Sigmoid colon (tissue), 7 donors: Measurements from ENCODE around the gene TTYH1. TPM values are rescaled to one million over a fixed set of nuclear protein-coding genes. Genes with fewer than 3 reads are reported as not detected.

Source experiments
- DNase-seq: peaks from one replicate; pipeline ENCODE4 v3.0.0-alpha.2; 2019
- H3K27ac ChIP-seq, 4 donors: fragments of 200-600 bp; sonication (generic); one replicate each; pipeline ENCODE4 v1.5.1; 2016 to 2019; ENCODE audit warnings: mild to moderate bottlenecking in 1 of 4
- H3K27me3 ChIP-seq, 3 donors: fragments of 200-600 bp; sonication (generic); one replicate each; pipeline ENCODE4 v1.5.1; 2019; ENCODE audit warnings: mild to moderate bottlenecking in 1 of 3
- H3K36me3 ChIP-seq, 4 donors: fragments of 200-600 bp; sonication (generic); one replicate each; pipeline ENCODE4 v1.5.1; 2016 to 2019
- H3K4me1 ChIP-seq, 4 donors: fragments of 200-600 bp; sonication (generic); one replicate each; pipeline ENCODE4 v1.5.1; 2017 to 2019
- H3K4me3 ChIP-seq, 4 donors: fragments of 200-600 bp; sonication (generic); one replicate each; pipeline ENCODE4 v1.5.1; 2017 to 2019; ENCODE audit warnings: mild to moderate bottlenecking in 2 of 4, moderate library complexity in 1 of 4
- H3K9me3 ChIP-seq, 4 donors: fragments of 200-600 bp in 3 of 4; sonication (generic) in 3 of 4; one replicate each; pipeline versions ENCODE4 v1.5.1 to v1.6.1; 2013 to 2019
- EP300 ChIP-seq, 4 donors: sonication (generic); formaldehyde crosslinking; IDR thresholded peaks; one replicate each; pipeline ENCODE4 v1.6.1; 2017; ENCODE audit warnings: antibody characterized with exemption in 4 of 4
- POLR2A ChIP-seq, 2 donors: fragments of 450-650 bp; IDR thresholded peaks; one replicate each; pipeline ENCODE4 v1.6.1; 2016; ENCODE audit warnings: antibody characterized with exemption in 2 of 2, mild to moderate bottlenecking in 2 of 2, moderate library complexity in 2 of 2
- POLR2AphosphoS5 ChIP-seq, 4 donors: sonication (generic); formaldehyde crosslinking; IDR thresholded peaks; one replicate each; pipeline ENCODE4 v1.6.1; 2017; ENCODE audit warnings: antibody characterized with exemption in 4 of 4
- WGBS, 2 donors: extraction: QIAGEN DNeasy Blood & Tissue Kit; methylation state at CpG; one replicate each; pipeline ENCODE4 v1.1.7; 2013; 5-methylcytosine and 5-hydroxymethylcytosine counted together
- intact Hi-C: fragments of 100-400 bp; cut with DNase I; formaldehyde crosslinking; loops from one replicate; pipeline ENCODE4 v1.15.1; 2023
- polyA plus RNA-seq, 3 donors: library from polyadenylated mRNA; stranded (reverse); fragments of 200-250 nt; gene quantifications; one replicate each; pipeline ENCODE4 v1.2.3, GENCODE V29; 2013
- total RNA-seq, 4 donors: library from RNA; depleted of rRNA; stranded (reverse); fragments of >200 nt; gene quantifications; one replicate each; pipeline ENCODE4 v1.1.0, GENCODE V29; 2016
- TF ChIP-seq, protein P1 (sequence below), 4 experiments: fragments of 450-650 bp in 3 of 4; fragments of 200-600 bp in 1 of 4; IDR thresholded peaks; one replicate each; pipeline ENCODE4 v1.5.1; 2016 to 2019; ENCODE audit warnings: antibody characterized with exemption in 4 of 4, mild to moderate bottlenecking in 3 of 4, moderate library complexity in 2 of 4
- donor health status: healthy with polysubstance abuse.
- donor health status: Bipolar disorder and iron deficiency.
- donor health status: healthy.

Gene TTYH1
- total and polyA plus RNA-seq, 7 donors, result 0.23 to 5.4 (median 2.5) TPM

DNA sequence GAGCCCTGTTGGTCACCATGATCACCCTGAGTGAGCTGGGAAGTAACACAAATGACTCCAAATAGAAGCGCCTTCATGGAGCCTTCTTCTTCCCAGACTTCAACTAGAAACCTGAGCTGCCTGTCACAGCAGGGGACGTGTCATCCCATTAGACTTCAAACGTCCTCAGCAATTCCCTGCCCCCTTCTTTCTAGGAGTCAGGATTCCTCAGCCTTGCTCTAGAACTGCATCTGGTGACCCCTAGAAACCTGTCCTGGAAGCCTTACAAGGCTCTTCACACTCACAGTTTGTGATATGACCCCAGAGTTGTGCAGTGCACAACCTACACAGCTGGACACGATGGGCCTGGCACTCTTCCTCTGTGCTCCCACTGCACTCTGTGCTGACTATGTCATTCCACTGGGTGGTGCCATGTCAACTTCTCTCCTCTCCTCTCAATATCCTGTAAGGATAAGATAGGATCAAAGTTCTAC, 23.6 kb upstream of the TTYH1 start:
- DNase-seq, result no peak
- intact Hi-C loops, result no loop called here
- Histone ChIP-seq H3K9me3 (no peaks in the 10 kb centered on the region), H3K4me3 (no peak overlapping the region), H3K27ac (no peak overlapping the region), H3K4me1 (peaks cover 0 to 10% (median 2%) of the 10 kb centered on the region in 4 donors), H3K36me3 (no peaks in the 10 kb centered on the region), H3K27me3 (peaks cover 0 to 66% (median 20%) of the 10 kb centered on the region in 3 donors)
- TF ChIP-seq, protein P1, sequence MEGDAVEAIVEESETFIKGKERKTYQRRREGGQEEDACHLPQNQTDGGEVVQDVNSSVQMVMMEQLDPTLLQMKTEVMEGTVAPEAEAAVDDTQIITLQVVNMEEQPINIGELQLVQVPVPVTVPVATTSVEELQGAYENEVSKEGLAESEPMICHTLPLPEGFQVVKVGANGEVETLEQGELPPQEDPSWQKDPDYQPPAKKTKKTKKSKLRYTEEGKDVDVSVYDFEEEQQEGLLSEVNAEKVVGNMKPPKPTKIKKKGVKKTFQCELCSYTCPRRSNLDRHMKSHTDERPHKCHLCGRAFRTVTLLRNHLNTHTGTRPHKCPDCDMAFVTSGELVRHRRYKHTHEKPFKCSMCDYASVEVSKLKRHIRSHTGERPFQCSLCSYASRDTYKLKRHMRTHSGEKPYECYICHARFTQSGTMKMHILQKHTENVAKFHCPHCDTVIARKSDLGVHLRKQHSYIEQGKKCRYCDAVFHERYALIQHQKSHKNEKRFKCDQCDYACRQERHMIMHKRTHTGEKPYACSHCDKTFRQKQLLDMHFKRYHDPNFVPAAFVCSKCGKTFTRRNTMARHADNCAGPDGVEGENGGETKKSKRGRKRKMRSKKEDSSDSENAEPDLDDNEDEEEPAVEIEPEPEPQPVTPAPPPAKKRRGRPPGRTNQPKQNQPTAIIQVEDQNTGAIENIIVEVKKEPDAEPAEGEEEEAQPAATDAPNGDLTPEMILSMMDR (IDR thresholded peaks at IDR 0.05), result no peak
- no peak for TF ChIP-seq EP300 (IDR thresholded peaks at IDR 0.05)
- no peak for TF ChIP-seq POLR2AphosphoS5 (IDR thresholded peaks at IDR 0.05)
- no peak for TF ChIP-seq POLR2A (IDR thresholded peaks at IDR 0.05)
- whole genome bisulfite sequencing, 2 donors, result 31 to 58% methylated on average over 4 of the region's 4 CpGs

DNA sequence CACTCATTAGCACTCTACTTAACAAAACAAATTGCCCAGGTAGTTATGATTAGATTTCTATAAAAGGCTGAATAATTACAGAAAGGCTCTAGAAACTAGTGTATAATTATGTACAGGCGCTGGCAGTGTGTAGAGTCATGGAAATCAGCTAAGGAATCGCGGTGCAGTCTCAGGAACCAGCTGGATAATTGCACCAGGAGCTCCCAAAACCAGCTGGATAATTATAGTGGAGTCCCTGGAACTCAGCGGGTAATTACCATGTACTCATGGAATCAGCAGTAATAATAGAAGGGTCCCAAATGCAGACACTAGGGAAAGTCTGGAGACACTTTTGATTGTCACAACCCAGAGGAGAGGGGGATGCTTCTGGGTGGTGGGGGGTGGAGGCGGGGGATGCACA, 23.2 kb upstream of the TTYH1 start:
- peaks cover 0 to 61% (median 20%) of the 10 kb centered on the region in 3 donors for H3K27me3 ChIP-seq
- TF ChIP-seq EP300 (IDR thresholded peaks at IDR 0.05), result no peak
- intact Hi-C loops, result no loop called here

DNA sequence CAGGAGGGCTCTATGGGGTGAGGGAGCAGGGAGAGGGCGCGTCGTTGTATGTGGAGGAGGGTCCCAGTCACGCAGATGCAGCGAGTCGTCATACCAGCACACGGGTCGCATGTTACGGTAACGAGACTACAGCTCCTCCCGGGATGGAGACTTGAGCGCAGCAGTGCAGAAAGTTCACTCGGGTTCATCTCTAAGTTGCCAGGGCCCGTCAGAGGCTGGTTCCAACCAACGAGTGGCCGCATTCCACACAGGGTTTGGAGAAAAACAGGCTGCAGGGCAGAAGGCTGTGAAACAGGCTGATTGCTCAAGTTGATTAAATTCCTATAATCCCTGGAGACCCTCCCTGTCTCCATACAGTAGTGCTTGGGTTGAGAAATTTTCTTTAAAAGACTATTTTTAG, 21.9 kb upstream of the TTYH1 start:
- Histone ChIP-seq H3K36me3 (no peaks in the 10 kb centered on the region), H3K4me3 (no peak overlapping the region), H3K4me1 (peaks cover 0 to 5% (median under 1%) of the 10 kb centered on the region in 4 donors), H3K27ac (no peak overlapping the region), H3K27me3 (peaks cover 0 to 49% (median 15%) of the 10 kb centered on the region in 3 donors), H3K9me3 (no peaks in the 10 kb centered on the region)
- intact Hi-C loops, result no loop called here
- 87 to 88% methylated on average over 16 of the region's 16 CpGs for WGBS, 2 donors
- TF ChIP-seq POLR2AphosphoS5 (IDR thresholded peaks at IDR 0.05), result no peak
- TF ChIP-seq, protein P1 (IDR thresholded peaks at IDR 0.05), result no peak
- TF ChIP-seq POLR2A (IDR thresholded peaks at IDR 0.05), result no peak
- TF ChIP-seq EP300 (IDR thresholded peaks at IDR 0.05), result no peak
- no peak for DNase-seq

More for the DNA sequence above, 23.2 kb upstream of the TTYH1 start:
- H3K27ac ChIP-seq, result no peak overlapping the region
- H3K4me3 ChIP-seq, result no peak overlapping the region
- no peaks in the 10 kb centered on the region for H3K36me3 ChIP-seq
- peaks cover 0 to 10% (median 2%) of the 10 kb centered on the region in 4 donors for H3K4me1 ChIP-seq
- 75 to 88% methylated on average over 5 of the region's 5 CpGs for WGBS, 2 donors
- DNase-seq, result no peak
- H3K9me3 ChIP-seq, result no peaks in the 10 kb centered on the region

DNA sequence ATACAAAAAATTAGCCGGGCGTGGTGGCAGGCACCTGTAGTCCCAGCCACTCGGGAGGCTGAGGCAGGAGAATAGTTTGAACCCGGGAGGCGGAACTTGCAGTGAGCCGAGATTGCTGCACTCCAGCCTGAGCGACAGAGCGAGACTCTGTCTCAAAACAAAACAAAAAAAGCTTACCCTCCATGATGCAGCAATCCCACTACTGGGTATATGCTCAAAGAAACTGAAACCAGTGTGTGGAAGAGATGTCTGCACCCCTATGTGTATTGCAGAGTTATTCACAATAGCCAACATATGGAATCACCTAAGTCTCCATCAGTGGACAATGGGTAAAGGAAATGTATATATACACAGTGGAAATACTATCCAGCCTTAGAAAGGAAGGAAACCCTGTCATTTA, 19.6 kb upstream of the TTYH1 start:
- no peak overlapping the region for H3K4me3 ChIP-seq
- no peaks in the 10 kb centered on the region for H3K4me1 ChIP-seq
- peaks cover 0 to 26% (median 10%) of the 10 kb centered on the region in 3 donors for H3K27me3 ChIP-seq
- no peaks in the 10 kb centered on the region for H3K36me3 ChIP-seq
- 75 to 77% methylated on average over 8 of the region's 8 CpGs for WGBS, 2 donors
- no peak overlapping the region for H3K27ac ChIP-seq
- H3K9me3 ChIP-seq, result no peaks in the 10 kb centered on the region
- no peak for DNase-seq
- intact Hi-C loops, result no loop called here
- TF ChIP-seq EP300 (IDR thresholded peaks at IDR 0.05), result no peak
- no peak for TF ChIP-seq POLR2A (IDR thresholded peaks at IDR 0.05)
- TF ChIP-seq, protein P1 (IDR thresholded peaks at IDR 0.05), result no peak
- no peak for TF ChIP-seq POLR2AphosphoS5 (IDR thresholded peaks at IDR 0.05)

GRCh38 chr19:54399189-54399588, 16.1 kb upstream of the TTYH1 start:
- TF ChIP-seq POLR2A (IDR thresholded peaks at IDR 0.05) (no peak), POLR2AphosphoS5 (IDR thresholded peaks at IDR 0.05) (no peak), EP300 (IDR thresholded peaks at IDR 0.05) (no peak)
- TF ChIP-seq, protein P1 (IDR thresholded peaks at IDR 0.05), result no peak
- intact Hi-C loops, result no loop called here
- no peak overlapping the region for H3K4me3 ChIP-seq
- H3K27ac ChIP-seq, result no peak overlapping the region
- H3K36me3 ChIP-seq, result no peaks in the 10 kb centered on the region
- peaks cover 0 to 9% (median 0%) of the 10 kb centered on the region in 3 donors for H3K27me3 ChIP-seq
- no peaks in the 10 kb centered on the region for H3K4me1 ChIP-seq
- WGBS, 2 donors, result 16 to 63% methylated on average over 2 of the region's 2 CpGs
- H3K9me3 ChIP-seq, result no peaks in the 10 kb centered on the region
- DNase-seq, result no peak
